Right ventricle myocardium inferior (tissue), 1 donor: ENCODE measurements around the gene PARD3. TPM values are rescaled to one million over a fixed set of nuclear protein-coding genes. Genes with fewer than 3 reads are reported as not detected.
"Not testable (repeated sequence)": the region's sequence is repeated elsewhere in the genome, so short reads cannot be mapped to it uniquely, and the experiment has no call there.

ENCODE experiments used
- ATAC-seq: fragments of 200-7000 bp; cut with Tn5 transposase; one replicate; pipeline ENCODE4 v1.9.1; 2020; ENCODE audit warnings: mild to moderate bottlenecking, moderate library complexity
- DNase-seq: peaks from one replicate; pipeline ENCODE4 v3.0.0; 2021; ENCODE audit errors: missing footprints
- intact Hi-C: fragments of 100-400 bp; cut with DNase I; formaldehyde crosslinking; loops from one replicate; pipeline ENCODE4 v1.11.0; 2022
- long read RNA-seq: library from polyadenylated mRNA; unstranded; transcript quantifications from one replicate; pipeline ENCODE4 v2.0.0, GENCODE V29; 2021
- total RNA-seq: library from RNA; stranded (reverse); fragmentation: NEBNext Ultra II Directional; extraction: Animal tissue kit (Norgen Biotek cat#: 25700); gene quantifications from one replicate; pipeline ENCODE4 v1.2.1, GENCODE V29; 2021
- donor health status: DM: no; HTN: yes; CAD: no; lungs with severe emphysema.

Gene PARD3
- 34.6 TPM for total RNA-seq
- long read RNA-seq, full-length matches to known transcripts = 1 of 29 reads
- long read RNA-seq, partial matches to known transcripts = 5 of 29 reads
- long read RNA-seq, other reads (novel, unspliced or antisense) = 23 of 29 reads

DNA sequence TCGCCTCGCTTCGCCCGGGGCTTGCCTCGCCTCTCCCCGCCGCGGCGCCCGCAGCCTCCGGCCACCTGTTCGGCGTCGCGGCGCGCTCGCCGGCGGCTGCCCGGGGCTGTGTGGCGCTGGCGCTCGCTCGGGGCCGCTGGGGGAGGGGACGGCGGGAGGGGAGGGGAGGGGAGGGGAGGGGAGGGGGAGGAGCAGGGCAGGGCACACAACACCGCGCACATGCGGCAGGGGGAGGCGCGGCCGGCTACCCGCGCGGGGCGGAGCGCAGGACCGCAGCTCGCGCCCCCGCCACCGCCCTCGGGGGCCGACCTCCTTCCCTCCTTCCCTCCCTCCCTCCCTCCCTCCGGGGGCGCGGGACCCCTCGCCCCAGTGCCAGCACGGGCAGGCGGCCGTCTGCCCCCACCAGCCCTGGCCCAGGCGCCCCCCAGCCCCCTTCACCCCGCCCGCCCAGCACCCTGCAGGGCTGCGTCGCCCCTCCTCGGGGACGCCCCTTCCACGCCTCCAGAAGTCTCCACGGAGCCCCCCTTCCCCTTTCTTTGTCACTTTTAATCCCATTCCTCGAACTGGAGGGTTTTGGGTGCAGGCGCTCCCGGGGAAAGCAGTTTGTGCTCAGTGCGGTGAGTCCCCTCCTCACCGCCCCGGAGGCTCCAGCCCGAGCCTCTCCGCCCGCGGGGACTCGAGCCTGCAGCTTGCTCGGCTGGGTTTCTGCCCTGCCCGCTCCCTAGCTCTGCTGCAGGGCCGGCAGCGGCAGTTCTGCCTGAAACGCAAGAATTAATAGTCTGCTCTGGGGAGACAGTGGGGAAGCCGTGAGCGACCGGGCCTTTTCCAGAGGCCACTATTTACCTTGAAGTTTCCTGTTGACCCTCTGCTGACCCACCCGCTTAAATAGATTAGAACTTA is at the start of gene PARD3:
Gene PARD3, minus strand, starts transcription at position 112 of the 900 bp plus-strand sequence. CDS start 301 bp downstream, outside the sequence.
- ATAC-seq = peak; percentile 84
- intact Hi-C loops = loop anchor here (2.0 to 10.0 kb wide), 3 partner anchors 93 to 148 kb away; no protein-coding TSS in a partner anchor

DNA sequence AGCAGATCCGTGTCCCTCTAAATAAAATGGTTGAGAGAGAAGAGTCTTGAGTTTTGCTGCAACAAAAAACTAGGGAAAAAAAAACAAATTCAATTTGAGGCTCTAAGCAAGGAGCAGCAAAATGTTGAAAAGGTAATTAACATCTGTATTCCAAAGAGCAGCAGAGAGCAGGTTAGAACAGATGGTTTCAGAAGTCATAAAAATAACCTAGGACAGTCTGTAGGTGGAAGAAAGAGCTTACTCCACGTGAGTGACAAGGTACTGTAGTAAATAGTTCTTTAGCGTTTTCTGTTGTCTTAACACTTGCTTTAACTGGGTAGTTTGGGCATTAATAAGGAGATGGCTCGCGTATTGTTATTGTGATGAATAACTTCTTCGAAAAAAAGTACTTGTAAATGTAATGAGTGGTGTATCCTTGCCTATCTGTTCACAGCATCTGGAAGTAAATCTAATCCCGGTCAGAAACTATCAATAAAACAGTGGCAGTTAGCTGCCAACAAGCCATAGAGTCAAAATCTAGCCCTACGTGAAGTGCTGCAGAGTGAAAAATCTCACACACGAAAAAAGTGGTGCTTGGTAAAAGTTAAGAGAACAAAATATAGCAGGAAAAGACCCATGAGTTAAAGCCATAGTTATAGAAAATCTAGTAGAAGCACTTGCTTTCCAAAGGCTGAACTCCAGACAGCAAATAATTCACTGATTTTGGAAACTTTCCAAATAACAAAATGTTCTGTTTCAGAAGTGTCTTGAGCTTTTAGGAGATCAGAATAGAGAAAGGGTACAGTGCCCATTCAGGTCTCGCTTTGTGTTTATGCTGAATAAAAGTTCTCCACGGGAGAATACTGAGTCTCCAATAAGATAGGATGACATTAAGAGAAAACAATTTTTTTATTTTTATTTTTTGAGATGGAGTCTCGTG is 49.3 kb upstream of the PARD3 start:
- no peak for ATAC-seq
- intact Hi-C loops = no loop called here
- no peak for DNase-seq

More for the DNA sequence above, at the start of gene PARD3:
- DNase-seq = peak; percentile 76

DNA sequence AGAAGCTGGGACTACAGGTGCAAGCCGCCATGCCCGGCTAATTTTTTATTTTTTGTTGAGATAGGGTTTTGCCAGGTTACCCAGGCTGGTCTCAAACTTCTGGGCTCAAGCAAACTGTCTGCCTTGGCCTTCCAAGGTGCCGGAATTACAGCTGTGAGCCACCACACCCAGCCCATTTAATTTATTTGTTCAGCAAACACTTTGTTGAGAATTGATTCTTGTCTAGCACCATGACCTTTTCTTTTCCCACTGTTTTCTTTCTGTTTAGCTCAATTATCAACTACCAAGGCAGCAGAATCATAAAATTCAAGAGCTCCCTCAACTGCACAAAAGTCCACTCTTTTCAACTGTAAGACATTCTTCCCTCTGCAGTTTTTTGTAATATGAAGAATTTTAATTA is 47.8 kb upstream of the PARD3 start:
- no peak for ATAC-seq
- DNase-seq = no peak
- intact Hi-C loops = no loop called here

- intact Hi-C loops = no loop called here
- ATAC-seq (peak; percentile 71), DNase-seq (no peak)
Measured at GRCh38 chr10:34861293-34862021, 46.4 kb upstream of the PARD3 start.

- intact Hi-C loops = no loop called here
- DNase-seq (no peak), ATAC-seq (no peak)
Measured at GRCh38 chr10:34859170-34859569, 44.1 kb upstream of the PARD3 start.

DNA sequence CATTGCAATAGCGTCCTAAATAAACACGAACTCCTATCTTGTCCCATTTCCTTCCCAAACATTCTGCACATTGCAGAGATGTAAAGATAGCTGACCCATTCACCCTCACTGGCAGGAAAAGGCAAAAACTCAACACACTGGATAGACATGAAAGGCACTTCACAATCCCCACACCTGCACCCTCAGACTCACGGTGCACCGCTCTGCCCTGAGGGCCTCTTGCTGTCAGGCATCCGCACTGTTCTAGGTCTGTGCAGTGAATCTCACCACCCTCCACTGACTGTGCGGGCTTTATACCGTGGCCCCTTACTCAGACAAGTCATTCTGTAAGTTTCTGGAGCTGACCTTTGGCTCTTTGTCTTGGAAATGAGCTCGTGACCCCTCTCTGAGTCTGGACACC is 42.9 kb upstream of the PARD3 start:
- no peak for ATAC-seq
- no peak for DNase-seq
- intact Hi-C loops = no loop called here

DNA sequence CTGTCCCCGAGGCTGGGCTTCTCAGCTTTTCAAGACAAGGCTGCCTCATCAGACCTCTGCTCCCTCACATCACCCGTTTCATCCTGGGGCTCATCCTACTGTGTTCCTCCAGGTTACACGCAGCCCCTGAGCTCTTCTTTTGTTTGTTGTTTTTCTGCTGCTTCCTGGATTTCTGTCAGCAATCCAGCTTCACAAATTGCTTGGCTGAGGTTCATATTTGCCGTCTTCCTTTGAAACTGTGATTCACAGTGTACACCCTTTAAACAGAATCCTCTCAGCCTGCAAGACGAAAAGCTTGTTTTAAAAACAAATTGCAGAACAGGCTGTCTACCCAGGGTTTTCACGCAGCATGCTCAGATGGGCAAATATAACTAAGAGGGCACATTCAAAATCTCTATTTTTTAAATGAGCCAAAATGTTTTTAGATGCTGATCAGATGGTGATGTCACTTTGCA is 39.1 kb upstream of the PARD3 start:
- ATAC-seq (no peak), DNase-seq (no peak)
- intact Hi-C loops = no loop called here

DNA sequence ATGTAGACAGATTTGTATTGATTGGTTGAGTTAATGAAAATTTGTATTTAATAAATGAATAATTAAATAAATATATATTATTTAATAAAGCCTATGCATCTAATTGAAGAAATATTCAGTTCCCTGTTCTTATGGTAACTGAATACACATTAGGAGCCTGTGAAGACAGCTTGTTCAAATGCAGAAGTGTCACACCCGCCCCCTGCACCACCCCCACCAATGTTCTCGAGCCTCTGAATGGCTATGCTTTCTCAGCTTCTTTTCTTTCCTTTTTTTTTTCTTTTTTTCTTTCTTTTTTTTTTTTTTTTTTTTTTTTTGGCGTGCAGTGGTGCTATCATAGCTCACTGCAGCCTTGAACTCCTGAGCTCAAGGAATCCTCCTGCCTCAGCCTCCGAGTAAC is 38.3 kb upstream of the PARD3 start:
- intact Hi-C loops = no loop called here
- ATAC-seq (no peak), DNase-seq (no peak)

- ATAC-seq (no peak), DNase-seq (no peak)
- intact Hi-C loops = no loop called here
Measured at GRCh38 chr10:34850558-34850957, 35.5 kb upstream of the PARD3 start.

DNA sequence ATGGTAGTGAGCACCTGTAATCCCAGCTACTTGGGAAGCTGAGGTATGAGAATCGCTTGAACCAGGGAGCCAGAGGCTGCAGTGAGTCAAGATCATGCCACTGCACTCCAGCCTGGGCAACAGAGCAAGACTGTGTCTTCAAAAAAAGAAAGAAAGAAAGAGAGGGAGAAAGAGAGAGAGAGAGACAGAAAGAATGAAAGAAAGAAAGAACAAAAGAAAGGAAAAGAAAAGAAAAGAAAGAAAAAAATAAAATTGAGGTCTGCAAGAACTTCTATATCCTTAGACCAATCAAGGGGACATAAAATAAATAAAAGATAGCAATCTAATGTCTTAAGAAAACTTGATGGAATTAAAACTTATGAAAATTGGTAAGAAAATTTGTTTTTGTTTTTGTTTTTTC is 34.9 kb upstream of the PARD3 start:
- no peak for DNase-seq
- ATAC-seq = no peak
- intact Hi-C loops = no loop called here

DNA sequence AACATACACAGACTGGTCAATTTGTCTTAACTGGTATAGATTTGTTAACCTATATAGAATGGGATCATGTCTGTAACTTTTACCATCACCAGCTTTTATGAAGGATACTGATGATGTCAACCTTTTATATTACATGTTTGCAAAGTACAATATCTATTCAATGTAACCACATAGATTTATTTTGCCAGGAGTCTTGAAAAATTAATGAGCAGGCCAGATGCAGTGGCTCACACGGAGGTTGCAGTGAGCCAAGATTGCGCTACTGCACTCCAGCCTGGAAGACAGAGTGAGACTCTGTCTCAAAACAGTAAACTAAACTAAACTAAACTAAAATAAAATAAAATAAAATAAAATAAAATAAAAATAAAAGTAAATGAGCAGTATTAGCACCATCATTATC is 30.0 kb upstream of the PARD3 start:
- intact Hi-C loops = no loop called here

DNA sequence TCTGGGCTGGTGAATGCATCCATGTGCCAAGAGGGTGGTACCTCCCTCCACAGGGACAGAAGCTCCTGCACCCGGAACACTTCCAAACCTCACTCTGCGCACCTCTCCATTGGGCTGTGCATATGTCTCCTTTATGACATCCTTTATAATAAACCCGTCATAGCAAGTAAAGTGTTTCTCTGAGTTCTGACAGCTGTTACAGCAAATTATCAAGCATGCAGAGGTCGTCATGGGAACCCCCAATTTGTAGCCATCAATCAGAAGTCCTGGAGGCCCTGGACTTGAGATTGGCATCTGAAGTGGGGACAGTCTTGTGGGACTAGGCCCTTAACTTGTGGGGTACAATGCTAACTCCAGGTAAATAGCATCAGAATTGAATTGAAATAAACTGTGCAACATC is 29.4 kb upstream of the PARD3 start:
- ATAC-seq = no peak
- DNase-seq = no peak
- intact Hi-C loops = no loop called here

More for the DNA sequence above, 30.0 kb upstream of the PARD3 start:
- ATAC-seq (no peak), DNase-seq (no peak)

GRCh38 chr10:34843470-34843869 is 28.4 kb upstream of the PARD3 start:
- intact Hi-C loops, ATAC-seq, DNase-seq: not testable (repeated sequence)

- DNase-seq = no peak
- ATAC-seq = no peak
- intact Hi-C loops = no loop called here
Measured at GRCh38 chr10:34838366-34838900, 23.3 kb upstream of the PARD3 start.

GRCh38 chr10:34835908-34836508 is 20.9 kb upstream of the PARD3 start:
- no peak for DNase-seq
- no peak for ATAC-seq
- intact Hi-C loops = no loop called here

DNA sequence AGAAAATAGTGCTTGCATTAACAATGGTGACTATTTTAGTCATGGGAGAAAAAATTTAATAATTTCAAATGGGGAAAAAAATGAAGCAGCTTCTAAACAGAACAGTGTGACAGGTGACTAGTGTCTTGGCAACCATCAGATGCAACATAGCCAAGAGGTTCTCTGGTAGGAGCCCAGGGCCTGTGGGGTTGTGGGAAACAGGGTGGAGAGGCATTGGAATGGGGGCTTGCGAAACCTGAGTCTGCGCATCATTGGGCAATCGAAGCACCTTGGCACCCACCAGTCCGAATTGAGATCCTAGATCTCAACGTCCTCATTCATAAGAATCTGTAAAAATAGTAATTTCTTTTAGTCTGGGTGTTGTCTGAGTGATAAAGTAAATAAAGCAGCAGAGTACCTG is 19.2 kb upstream of the PARD3 start:
- no peak for ATAC-seq
- intact Hi-C loops = no loop called here

GRCh38 chr10:34830217-34830822 is 15.2 kb upstream of the PARD3 start:
- intact Hi-C loops = no loop called here
- ATAC-seq (no peak), DNase-seq (no peak)

More for the DNA sequence above, 19.2 kb upstream of the PARD3 start:
- no peak for DNase-seq
